NB4 (cell line): ENCODE data around the gene DYSF.
"Not testable (repeated sequence)": the region's sequence is repeated elsewhere in the genome, so short reads cannot be mapped to it uniquely, and the experiment has no call there.

ENCODE experiments used
- DNase-seq: peaks from one replicate; pipeline ENCODE4 v3.0.0; 2010; ENCODE audit warnings: low read depth
- H3K4me3 ChIP-seq: one replicate; pipeline ENCODE4 v1.5.1; 2011; ENCODE audit warnings: mild to moderate bottlenecking, low read depth, low read length, moderate library complexity
- CTCF ChIP-seq: IDR thresholded peaks from one replicate; pipeline ENCODE4 v1.5.1; 2012; ENCODE audit warnings: low read depth, low read length
- MYC ChIP-seq: IDR thresholded peaks from 2 replicates; pipeline ENCODE4 v1.6.1; 2011; ENCODE audit warnings: low read depth, low read length
- POLR2A ChIP-seq: IDR thresholded peaks from 2 replicates; pipeline ENCODE4 v1.6.1; 2011; ENCODE audit warnings: mild to moderate bottlenecking; ENCODE audit not compliant: insufficient read length; ENCODE audit errors: extremely low read depth
- TF ChIP-seq, protein P1 (sequence below): IDR thresholded peaks from 2 replicates; pipeline ENCODE4 v1.6.1; 2011; ENCODE audit warnings: low read depth, low read length

The DYSF gene

DNA sequence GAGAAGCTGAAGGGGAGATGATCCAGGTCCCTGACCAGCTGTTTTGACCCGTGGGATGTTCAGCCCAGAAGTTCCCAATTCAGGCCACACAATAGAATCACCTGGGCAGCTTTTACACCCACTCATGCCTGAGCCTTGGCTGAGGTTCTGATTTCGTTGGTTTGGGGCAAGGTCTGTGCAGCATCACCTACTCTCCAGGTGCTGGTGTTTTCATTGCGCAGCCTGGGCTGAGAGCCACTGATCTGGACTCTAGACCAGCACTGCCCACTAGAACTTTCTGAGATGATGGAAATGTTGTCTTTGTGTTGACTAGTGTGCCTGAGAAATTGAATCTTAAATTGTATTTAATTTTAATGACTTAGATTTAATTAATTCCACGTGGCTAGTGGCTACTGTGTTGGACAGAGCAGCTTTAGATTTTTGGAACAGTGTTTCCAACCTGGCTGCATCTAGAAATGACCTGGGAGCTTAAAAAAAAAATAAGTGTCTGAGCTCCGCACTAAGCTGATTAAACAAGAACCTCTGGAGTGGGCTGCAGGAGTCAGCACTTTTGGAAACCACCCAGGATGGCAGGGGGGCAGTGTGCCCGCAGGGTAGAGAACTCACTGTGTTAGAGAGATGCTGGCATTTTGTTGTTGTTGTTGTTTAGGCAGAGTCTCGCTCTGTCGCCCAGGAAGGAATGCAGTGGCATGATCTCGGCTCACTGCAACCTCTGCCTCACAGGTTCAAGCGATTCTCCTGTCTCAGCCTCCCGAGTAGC, 33.7 kb downstream of the DYSF start:
- no peak for DNase-seq
- H3K4me3 ChIP-seq = no peak overlapping the region
- TF ChIP-seq POLR2A = no peak
- no peak for TF ChIP-seq MYC
- TF ChIP-seq, protein P1, sequence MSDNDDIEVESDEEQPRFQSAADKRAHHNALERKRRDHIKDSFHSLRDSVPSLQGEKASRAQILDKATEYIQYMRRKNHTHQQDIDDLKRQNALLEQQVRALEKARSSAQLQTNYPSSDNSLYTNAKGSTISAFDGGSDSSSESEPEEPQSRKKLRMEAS = no peak

- not testable (repeated sequence) for DNase-seq, H3K4me3 ChIP-seq
Observed at GRCh38 chr2:71491551-71491950, 38.2 kb downstream of the DYSF start.

DNA sequence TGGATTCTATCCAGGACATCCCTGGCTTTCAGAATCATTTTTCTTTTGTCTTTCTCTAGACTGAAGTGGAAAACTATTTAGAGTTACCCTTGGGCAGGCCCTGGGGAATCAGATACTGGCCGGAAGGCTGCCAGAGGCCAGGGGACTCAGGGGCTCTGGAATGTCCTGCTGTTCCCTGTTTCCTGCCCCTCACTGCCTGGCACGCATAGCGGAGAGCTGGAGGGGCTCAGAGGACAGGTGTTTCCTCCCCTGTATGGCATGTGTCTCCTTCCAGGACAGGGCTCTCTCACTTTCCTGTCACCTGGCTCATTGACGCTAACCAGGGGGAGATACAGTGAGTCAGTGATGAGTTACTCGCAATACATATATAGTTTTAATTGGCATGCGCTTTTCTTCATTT, 38.8 kb downstream of the DYSF start:
- no peak overlapping the region for H3K4me3 ChIP-seq
- TF ChIP-seq CTCF (no peak), POLR2A (no peak), MYC (no peak)
- TF ChIP-seq, protein P1 = no peak
- DNase-seq = no peak

DNA sequence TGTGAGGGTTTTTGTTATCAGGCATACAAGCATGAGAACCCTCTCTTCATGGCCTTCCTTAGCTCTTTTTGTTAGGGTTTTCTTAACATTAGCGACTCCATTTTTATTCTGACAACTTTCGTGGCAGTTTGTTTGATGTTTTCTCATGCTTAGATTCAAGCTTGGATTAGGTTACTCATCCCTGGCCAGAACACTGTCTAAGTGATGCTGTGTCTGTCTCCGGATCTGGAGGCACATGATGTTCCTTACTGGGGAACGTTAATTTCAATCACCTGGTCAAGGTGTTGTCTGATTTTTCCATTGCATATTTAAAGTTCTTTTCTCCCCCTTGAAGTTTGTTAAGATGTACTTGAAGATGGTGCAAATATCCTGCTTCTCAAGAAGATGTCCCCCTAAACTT, 40.7 kb downstream of the DYSF start:
- no peak overlapping the region for H3K4me3 ChIP-seq
- DNase-seq = no peak
- TF ChIP-seq MYC (no peak), POLR2A (no peak), CTCF (no peak)
- TF ChIP-seq, protein P1 = no peak

- no peak for DNase-seq
- TF ChIP-seq CTCF = no peak
- H3K4me3 ChIP-seq = no peak overlapping the region
Observed at GRCh38 chr2:71494523-71495155, 41.3 kb downstream of the DYSF start.

GRCh38 chr2:71496156-71496770, 42.9 kb downstream of the DYSF start:
- no peak overlapping the region for H3K4me3 ChIP-seq
- no peak for DNase-seq
- TF ChIP-seq, protein P1 = no peak
- no peak for TF ChIP-seq POLR2A

- H3K4me3 ChIP-seq = no peak overlapping the region
- DNase-seq = no peak
- TF ChIP-seq, protein P1 = no peak
- no peak for TF ChIP-seq POLR2A
- no peak for TF ChIP-seq CTCF
- no peak for TF ChIP-seq MYC
Observed at GRCh38 chr2:71498261-71498701, 44.9 kb downstream of the DYSF start.
